ENCODE results near the gene TMEM92. TPM values are rescaled to one million over a fixed set of nuclear protein-coding genes. Genes with fewer than 3 reads are reported as not detected.

TMEM92 gene
- total and polyA plus RNA-seq, 8 donors: 4.4 to 10.7 (median 6.4) TPM

DNA sequence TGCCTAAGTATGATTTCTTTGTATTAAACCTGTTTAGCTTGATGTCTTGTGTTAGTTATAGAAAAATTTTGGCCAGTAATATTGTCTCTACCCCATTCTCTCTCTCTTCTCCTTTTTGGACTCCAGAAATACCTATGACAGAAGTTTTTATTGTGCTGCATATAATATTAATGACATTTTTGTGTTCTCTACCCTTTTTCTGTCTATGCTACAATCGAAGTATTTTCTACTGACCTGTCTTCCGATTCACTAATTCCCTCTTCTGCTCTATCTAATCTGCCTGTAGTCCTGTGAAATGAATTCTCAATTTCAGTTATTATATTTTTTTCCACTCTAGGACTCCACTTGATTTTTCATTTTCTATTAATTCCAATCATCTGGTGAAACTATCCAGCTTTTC, 26.0 kb upstream of the TMEM92 start:
- H3K4me1 ChIP-seq: no peaks in the 10 kb centered on the region
- no peak overlapping the region for H3K4me3 ChIP-seq
- H3K36me3 ChIP-seq: no peaks in the 10 kb centered on the region
- TF ChIP-seq, protein P1, sequence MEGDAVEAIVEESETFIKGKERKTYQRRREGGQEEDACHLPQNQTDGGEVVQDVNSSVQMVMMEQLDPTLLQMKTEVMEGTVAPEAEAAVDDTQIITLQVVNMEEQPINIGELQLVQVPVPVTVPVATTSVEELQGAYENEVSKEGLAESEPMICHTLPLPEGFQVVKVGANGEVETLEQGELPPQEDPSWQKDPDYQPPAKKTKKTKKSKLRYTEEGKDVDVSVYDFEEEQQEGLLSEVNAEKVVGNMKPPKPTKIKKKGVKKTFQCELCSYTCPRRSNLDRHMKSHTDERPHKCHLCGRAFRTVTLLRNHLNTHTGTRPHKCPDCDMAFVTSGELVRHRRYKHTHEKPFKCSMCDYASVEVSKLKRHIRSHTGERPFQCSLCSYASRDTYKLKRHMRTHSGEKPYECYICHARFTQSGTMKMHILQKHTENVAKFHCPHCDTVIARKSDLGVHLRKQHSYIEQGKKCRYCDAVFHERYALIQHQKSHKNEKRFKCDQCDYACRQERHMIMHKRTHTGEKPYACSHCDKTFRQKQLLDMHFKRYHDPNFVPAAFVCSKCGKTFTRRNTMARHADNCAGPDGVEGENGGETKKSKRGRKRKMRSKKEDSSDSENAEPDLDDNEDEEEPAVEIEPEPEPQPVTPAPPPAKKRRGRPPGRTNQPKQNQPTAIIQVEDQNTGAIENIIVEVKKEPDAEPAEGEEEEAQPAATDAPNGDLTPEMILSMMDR (IDR thresholded peaks at IDR 0.05): no peak
- H3K27ac ChIP-seq: no peak overlapping the region
- intact Hi-C loops (cut with DNase I): no loop called here
- DNase-seq (no peak), ATAC-seq (no peak)
- peaks cover 0 to 12% of the 10 kb centered on the region in 2 donors for H3K9me3 ChIP-seq
- peaks cover 0 to 13% of the 10 kb centered on the region in 2 donors for H3K27me3 ChIP-seq

DNA sequence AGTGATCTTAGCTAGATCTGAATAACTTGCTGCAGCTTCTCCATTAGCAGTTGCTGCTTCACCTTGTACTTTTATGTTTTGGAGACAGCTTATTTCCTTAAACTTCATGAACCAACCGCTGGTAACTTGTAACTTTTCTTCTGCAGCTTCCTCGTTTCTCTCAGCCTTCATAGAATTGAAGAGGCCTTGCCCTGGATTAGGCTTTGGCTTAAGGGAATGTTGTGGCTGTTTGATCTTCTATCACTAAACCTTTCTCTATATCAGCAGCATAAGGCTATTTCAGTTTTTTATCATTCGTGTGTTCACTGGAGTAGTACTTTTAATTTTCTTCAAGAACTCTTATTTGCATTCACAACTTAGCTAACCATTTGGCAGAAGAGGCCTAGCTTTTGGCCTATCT, 21.5 kb upstream of the TMEM92 start:
- Histone ChIP-seq H3K9me3 (peaks cover 0 to 9% of the 10 kb centered on the region in 2 donors), H3K4me3 (no peak overlapping the region), H3K27me3 (no peaks in the 10 kb centered on the region), H3K36me3 (no peaks in the 10 kb centered on the region), H3K4me1 (no peaks in the 10 kb centered on the region), H3K27ac (no peak overlapping the region)
- intact Hi-C loops (cut with DNase I): no loop called here
- TF ChIP-seq, protein P1 (IDR thresholded peaks at IDR 0.05): no peak
- no peak for DNase-seq
- ATAC-seq: no peak

DNA sequence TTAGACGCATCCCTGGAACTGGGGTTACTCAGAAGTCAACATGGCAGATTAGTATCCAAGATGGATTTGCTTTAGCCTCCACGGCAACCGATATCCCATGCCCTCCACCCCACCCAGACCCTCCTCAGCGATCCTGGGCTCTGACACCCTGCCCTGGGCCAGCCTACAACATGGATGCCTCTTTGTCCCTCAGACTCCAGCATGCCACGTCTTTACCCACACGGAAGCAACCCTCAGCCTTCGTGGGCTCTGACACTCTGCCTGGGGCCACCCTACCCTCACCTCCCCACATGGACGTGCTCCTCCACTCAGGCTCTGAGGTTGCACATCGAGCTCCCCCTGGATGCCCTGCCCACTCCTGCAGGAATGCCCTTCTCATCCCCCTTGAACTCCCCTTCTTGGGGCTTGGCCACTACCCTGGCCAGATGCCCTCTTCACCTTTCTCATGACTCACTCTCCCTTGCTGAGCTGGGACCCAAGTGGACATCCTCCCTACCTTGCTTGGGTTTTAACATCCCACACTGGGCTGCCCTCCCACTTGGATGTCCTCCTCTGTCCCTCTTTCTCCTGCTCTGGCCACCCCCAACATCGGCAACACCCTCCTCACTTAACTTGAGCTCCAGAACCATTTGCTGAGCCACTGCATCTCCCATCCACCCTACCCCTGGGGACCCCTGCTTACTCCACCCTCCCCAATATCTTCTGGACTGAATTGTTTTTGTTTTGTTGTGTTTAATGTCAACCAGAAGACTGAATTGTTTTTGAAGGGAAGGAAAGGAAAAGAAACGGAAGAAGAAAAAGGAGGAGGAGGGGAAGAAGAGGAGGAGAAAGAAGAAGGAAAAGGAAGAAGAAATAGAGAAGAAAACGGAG, 18.3 kb upstream of the TMEM92 start:
- H3K4me1 ChIP-seq: no peaks in the 10 kb centered on the region
- H3K4me3 ChIP-seq: no peak overlapping the region
- H3K27ac ChIP-seq: no peak overlapping the region
- intact Hi-C loops (cut with DNase I): no loop called here
- TF ChIP-seq, protein P1 (IDR thresholded peaks at IDR 0.05): no peak
- H3K9me3 ChIP-seq: no peaks in the 10 kb centered on the region
- no peaks in the 10 kb centered on the region for H3K27me3 ChIP-seq
- no peak for DNase-seq
- no peak for ATAC-seq
- no peaks in the 10 kb centered on the region for H3K36me3 ChIP-seq

DNA sequence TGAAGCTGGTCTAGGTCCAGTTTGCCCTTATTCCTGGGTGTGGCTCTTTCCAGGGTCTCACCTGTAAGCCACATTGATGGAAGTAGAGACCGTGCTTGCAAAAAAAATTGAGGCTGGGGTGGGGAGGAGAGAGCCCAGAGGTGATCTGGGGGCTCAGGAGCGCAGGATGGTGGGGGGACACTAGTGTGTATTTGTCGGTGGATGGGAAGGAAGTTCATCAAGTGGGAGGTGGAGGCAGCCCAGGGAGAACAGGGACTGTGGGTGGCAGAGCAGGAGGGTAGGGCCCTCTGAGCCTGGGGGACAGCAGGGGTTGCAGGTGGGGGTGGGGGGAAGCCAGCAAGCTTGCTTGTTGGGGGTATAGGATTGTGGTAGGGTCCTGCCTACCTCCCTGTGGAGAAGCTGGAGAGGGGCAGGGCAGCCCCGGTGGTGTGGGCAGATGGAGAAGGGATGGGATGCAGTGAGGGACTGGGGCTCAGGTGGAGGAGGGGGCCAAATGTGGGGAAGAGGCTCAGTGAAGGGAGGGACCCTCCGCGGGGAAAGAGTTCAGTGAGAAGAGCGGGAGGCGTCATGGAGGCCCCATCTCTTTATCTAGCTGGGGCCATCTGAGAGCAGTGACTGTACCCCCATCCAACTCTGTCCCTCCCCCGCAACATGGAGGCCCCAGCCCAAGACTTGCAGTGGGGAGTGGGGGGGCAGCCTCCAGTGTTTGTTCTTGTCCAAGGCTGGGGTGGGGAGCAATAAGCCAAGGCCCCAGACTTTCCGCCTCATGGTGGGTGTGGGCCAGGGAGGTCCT, 17.2 kb upstream of the TMEM92 start:
- Histone ChIP-seq H3K36me3 (no peaks in the 10 kb centered on the region), H3K9me3 (no peaks in the 10 kb centered on the region), H3K4me1 (no peaks in the 10 kb centered on the region), H3K4me3 (no peak overlapping the region), H3K27ac (no peak overlapping the region), H3K27me3 (no peaks in the 10 kb centered on the region)
- intact Hi-C loops (cut with DNase I): no loop called here
- DNase-seq: no peak
- ATAC-seq: no peak
- TF ChIP-seq, protein P1 (IDR thresholded peaks at IDR 0.05): no peak

DNA sequence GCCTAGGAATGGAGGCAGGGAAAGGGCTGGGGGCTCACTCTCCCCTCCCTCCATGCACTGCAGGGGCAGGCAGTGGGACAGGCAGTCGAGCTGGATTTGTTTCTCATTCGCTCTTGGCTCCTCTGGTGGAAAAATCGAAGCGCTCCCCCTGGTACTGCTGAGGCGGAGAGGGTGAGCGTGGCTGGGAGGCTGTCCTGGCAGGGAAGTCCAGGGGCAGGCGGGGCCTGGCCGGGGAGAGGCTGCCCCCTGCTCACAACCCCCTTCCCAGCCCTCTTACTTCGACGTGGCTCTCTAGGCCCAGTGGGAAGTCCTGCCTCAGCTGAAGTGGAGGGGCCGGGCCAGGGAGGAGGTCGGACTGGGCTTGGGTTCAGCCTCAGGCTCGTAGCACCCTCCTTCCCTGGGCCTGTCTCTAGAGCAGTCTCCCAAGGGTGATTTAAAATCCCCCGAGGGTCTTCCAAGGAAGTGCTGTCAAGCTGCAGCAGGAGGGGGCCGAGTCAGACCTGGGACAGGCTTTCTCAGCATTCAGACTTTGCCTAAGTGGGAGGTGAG, 16.5 kb upstream of the TMEM92 start:
- H3K27ac ChIP-seq: peak overlapping the region in 1 of 2 donors; percentile 63
- TF ChIP-seq, protein P1 (IDR thresholded peaks at IDR 0.05): no peak
- intact Hi-C loops (cut with DNase I): no loop called here
- no peaks in the 10 kb centered on the region for H3K27me3 ChIP-seq
- peak; percentile 69 for ATAC-seq
- no peaks in the 10 kb centered on the region for H3K9me3 ChIP-seq
- H3K4me3 ChIP-seq: no peak overlapping the region
- no peaks in the 10 kb centered on the region for H3K4me1 ChIP-seq
- H3K36me3 ChIP-seq: no peaks in the 10 kb centered on the region
- DNase-seq: peak in 1 of 4 donors; percentile 58
